Stimulated activated CD8-positive, alpha-beta memory T cell treated with anti-CD3 and anti-CD28 coated beads, Interleukin-4, amount 100 ng/mL, for 24 hours (primary cell): ENCODE results near the gene ATP8A2.
"Not testable (repeated sequence)": the region's sequence is repeated elsewhere in the genome, so short reads cannot be mapped to it uniquely, and the experiment has no call there.

Experiments
- DNase-seq: peaks from one replicate; pipeline ENCODE4 v3.0.0-alpha.2; 2020; ENCODE audit warnings: low read depth

The ATP8A2 gene

GRCh38 chr13:26041444-26041843 is 669.7 kb downstream of the ATP8A2 start:
- DNase-seq = no peak

- no peak for DNase-seq
Observed at GRCh38 chr13:26042785-26043184, 671.0 kb downstream of the ATP8A2 start.

- DNase-seq = no peak
Observed at GRCh38 chr13:26045142-26045541, 673.4 kb downstream of the ATP8A2 start.

GRCh38 chr13:26046639-26047038 is 674.9 kb downstream of the ATP8A2 start:
- DNase-seq = no peak

GRCh38 chr13:26047040-26047439 is 675.3 kb downstream of the ATP8A2 start:
- DNase-seq = no peak

GRCh38 chr13:26048741-26049140 is 677.0 kb downstream of the ATP8A2 start:
- no peak for DNase-seq

GRCh38 chr13:26050568-26051230 is 678.9 kb downstream of the ATP8A2 start:
- DNase-seq = no peak

GRCh38 chr13:26051231-26051656 is 679.5 kb downstream of the ATP8A2 start:
- no peak for DNase-seq

GRCh38 chr13:26051657-26052311 is 680.0 kb downstream of the ATP8A2 start, which contains the start of gene SHISA2:
Gene SHISA2 (minus strand): TSS chr13:26052016. CDS start chr13:26050975, 1,041 bp downstream.
- DNase-seq = peak; percentile 41

GRCh38 chr13:26052337-26052736 is 680.6 kb downstream of the ATP8A2 start:
- DNase-seq = no peak

GRCh38 chr13:26053418-26053980 is 681.7 kb downstream of the ATP8A2 start:
- no peak for DNase-seq

- DNase-seq = no peak
Observed at GRCh38 chr13:26054896-26055295, 683.1 kb downstream of the ATP8A2 start.

- DNase-seq = no peak
Observed at GRCh38 chr13:26058704-26059103, 686.9 kb downstream of the ATP8A2 start.

GRCh38 chr13:26060357-26060756 is 688.6 kb downstream of the ATP8A2 start:
- no peak for DNase-seq

GRCh38 chr13:26061256-26061655 is 689.5 kb downstream of the ATP8A2 start:
- DNase-seq = no peak

- DNase-seq = no peak
Observed at GRCh38 chr13:26061947-26062346, 690.2 kb downstream of the ATP8A2 start.

GRCh38 chr13:26062853-26063444 is 691.2 kb downstream of the ATP8A2 start:
- DNase-seq = no peak

GRCh38 chr13:26066492-26066891 is 694.7 kb downstream of the ATP8A2 start:
- not testable (repeated sequence) for DNase-seq

- DNase-seq = no peak
Observed at GRCh38 chr13:26067601-26068000, 695.8 kb downstream of the ATP8A2 start.

GRCh38 chr13:26068372-26068771 is 696.6 kb downstream of the ATP8A2 start:
- not testable (repeated sequence) for DNase-seq

GRCh38 chr13:26069642-26070041 is 697.9 kb downstream of the ATP8A2 start:
- DNase-seq = not testable (repeated sequence)

GRCh38 chr13:26071691-26072090 is 699.9 kb downstream of the ATP8A2 start:
- no peak for DNase-seq

- not testable (repeated sequence) for DNase-seq
Observed at GRCh38 chr13:26072335-26072734, 700.6 kb downstream of the ATP8A2 start.
